GM21619 (cell line): ENCODE results near the gene RGS2.
A peak's percentile ranks its signal among the peaks of the same experiment; 100 is the strongest.

ENCODE experiments used
- ATAC-seq: cut with Tn5 transposase; IDR thresholded peaks from one replicate; pipeline ENCODE4 v1.9.1; 2021; ENCODE audit not compliant: unreplicated experiment

Gene RGS2, protein sequence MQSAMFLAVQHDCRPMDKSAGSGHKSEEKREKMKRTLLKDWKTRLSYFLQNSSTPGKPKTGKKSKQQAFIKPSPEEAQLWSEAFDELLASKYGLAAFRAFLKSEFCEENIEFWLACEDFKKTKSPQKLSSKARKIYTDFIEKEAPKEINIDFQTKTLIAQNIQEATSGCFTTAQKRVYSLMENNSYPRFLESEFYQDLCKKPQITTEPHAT

DNA sequence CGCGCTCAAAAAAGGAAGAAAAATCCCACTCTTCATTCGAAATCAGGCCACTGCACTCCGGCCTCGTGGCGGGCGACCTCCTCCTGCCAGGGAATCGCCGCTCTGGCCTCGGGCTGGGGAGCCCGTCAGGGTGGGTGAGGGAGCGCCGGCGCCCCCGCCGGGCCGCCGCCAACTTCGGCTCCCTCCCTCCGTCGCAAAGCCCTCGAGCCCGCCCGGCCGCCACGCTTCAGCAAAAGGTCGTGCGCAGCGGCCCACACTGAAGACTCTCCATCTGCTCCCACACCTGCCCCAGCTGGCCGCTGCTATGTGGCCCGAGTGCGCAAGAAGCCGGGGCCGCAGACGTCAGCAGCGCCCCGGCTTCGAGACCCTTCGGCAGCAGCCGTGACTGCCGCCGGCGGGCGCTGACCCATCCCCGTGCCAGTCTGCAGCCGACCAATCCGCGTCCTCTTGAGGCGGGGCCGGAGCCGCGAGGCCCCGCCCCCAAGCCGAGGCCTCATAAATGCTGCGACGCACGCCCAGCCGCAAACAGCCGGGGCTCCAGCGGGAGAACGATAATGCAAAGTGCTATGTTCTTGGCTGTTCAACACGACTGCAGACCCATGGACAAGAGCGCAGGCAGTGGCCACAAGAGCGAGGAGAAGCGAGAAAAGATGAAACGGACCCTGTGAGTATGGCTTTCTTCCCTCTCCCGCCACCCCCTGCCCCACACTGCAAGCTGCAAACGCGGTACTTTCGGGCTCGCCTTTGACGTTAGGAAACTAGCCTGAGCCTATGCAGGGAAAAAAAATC lies at the start of gene RGS2:
RGS2 (plus strand) TSS at position 522 of the 789 bp plus-strand sequence; CDS start at position 555, 33 bp downstream.
- ATAC-seq, result peak; percentile 82

DNA sequence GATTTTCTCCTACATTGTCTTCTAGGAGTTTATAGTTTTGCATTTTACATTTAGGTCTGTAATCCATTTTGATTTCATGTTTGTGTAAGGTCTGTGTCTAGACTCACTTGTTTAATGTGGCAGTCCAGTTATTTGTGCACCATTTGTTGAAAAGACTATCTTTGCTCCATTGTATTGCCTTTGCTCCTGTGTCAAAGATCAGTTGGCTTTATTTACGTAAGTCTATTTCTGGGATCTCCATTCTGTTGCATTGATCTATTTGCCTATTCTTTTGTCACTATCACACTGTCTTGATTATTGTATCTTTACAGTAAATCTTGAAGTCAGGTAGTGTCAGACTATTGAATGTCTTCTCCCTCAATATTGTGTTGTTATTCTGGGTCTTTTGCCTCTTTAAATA lies 49.7 kb upstream of the RGS2 start:
- no peak for ATAC-seq

DNA sequence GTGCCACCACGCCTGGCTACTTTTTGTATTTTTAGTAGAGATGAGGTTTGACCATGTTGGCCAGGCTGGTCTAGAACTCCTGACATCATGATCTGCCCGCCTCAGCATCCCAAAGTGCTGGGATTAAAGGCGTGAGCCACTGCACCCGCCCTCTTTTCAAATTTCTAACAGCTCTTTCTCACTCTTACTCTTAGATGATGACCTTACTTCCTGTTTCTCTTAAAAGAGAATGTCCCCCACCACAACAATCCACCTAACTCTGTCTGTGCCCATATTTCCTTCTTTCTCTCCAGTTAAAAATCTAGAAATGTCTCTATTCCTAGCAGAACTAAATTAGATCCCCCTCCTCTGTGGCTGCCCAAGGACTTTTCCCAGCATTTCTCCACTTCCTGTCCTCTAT lies 46.6 kb upstream of the RGS2 start:
- ATAC-seq, result no peak

DNA sequence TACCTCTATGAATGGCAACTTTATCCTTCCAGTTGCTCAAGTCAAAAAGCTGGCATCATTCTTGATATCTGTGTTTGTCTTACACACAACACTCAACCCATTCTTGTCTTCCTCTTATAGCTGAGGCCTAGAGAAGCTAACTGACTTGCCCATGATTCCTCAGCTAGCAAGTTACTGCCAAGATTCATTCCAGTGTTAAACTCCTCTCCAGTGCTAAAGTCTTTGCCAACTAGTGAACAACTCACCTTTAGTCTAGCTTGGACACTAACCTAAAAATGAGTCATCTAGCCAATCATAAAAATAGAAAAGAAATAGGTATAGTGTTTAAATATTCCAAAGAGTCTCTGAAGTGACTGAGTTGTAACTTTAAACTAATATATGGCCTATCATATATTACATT lies 45.6 kb upstream of the RGS2 start:
- ATAC-seq, result no peak

DNA sequence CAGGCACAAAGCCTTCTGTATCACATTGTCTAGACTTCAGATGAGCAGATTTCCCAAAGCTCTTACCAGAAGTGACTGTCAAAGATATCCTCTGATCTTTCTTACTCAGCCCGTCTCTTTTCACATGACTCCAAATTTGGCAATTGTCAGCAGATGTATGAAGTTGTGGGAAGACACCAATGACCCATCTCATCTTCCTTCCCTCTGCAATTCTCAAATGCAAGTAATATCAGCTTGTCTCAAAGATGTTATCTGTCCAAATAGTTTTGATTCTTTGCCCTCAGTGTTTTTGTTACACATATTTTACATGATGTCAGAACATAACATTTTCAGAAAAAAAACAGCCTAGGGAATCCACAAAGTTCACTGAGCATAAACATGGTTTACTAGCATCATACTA lies 45.1 kb upstream of the RGS2 start:
- no peak for ATAC-seq

DNA sequence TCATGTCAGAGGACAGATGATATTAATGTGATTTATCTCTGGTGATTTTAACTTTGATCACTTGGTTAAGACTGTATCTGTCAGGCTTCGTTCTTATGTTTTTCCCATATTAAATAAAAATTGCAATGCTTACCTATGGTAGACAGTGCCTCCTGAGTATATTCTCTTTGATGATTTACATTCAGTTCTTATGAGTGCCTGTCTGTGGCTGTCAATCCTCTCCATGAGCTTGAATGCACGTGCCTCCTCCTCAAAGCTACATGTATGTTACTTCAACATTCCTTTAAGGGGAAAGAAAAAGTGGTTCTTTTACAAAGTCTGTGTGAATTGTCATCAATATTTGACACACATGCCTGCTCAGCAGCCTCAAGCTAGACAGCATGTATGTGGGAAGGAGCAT lies 44.2 kb upstream of the RGS2 start:
- no peak for ATAC-seq

DNA sequence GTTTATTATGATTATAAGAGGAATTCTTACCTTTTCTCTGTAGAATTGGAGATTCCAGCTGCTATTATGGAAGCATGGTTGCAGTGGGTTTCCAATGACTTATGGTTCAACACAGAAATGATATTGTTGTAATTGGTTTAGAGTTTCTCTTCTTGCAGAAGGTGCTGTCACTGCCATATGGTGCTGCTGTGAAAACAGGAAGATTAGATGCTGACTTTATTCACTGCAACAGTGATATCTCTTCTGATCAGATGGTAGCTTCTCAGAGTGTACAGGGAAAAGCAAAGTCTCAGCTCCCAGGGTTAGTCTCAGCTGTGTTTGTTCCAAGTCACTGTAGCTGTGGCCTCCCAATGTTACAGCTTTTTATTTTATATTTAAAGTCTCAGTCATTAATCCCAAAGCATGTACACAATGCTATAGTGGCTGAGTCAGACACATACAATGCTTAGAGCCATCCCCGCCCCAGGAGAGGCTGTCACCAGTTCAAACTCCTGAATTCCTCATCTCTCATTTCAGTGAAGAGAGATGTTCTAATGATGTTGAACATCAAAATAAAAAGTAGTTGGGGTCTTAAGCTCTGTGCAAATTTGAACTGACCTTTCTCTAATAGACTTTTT lies 42.7 kb upstream of the RGS2 start:
- ATAC-seq, result no peak

DNA sequence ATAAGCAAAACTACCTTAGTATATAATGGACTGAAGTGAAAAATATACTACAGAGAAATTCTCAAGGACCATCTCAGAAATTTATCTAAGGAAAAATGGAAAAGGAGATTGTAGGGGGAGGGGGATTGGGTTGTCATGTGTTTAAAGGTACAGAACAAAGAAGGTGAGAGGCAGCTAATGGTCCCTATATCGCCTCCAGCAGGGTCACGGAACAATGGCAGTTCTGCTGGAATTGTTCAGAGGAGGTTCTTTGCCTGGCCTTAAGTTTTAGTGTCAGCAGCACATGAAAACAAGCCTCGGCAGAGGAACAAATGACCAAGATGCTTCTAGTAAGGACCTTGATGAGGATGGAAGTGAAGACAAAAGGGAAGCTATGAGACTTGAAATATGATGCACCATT lies 42.0 kb upstream of the RGS2 start:
- ATAC-seq, result no peak

DNA sequence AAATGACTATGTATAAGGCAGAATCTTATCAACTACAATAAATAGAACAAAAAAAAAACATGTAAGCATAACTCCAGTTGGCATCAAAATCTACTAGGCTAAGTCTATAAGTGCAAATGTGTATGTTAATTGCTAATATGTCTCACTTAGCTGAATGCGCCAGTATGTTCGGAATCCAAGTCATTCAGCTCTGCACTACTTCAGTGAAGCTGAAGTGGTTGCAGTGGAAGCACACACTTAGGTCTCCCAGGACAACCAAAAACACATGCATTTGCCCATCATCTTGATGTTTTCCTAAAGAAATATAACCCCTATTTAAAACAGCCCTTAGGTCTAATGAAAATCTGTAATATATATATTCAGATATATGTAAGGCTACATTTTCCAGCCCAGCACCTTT lies 41.0 kb upstream of the RGS2 start:
- no peak for ATAC-seq

DNA sequence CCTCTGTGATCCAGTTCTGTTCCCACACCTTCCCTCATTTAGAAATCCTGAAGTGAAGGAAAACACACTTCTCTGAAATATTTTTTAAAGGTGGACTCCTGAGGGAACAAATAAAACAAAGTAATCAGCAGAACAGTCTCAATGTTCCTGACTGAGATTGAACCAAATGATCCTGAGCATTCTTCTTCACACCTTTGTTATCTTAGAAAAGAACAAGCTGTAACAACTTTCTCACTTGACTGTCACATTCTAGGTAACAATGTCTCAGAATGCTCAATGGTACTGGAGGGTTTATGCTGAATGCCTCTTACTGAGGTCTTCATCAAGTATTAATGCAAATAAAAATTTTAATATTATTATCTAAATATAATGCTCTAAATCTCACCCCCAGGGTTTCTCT lies 40.4 kb upstream of the RGS2 start:
- ATAC-seq, result no peak

DNA sequence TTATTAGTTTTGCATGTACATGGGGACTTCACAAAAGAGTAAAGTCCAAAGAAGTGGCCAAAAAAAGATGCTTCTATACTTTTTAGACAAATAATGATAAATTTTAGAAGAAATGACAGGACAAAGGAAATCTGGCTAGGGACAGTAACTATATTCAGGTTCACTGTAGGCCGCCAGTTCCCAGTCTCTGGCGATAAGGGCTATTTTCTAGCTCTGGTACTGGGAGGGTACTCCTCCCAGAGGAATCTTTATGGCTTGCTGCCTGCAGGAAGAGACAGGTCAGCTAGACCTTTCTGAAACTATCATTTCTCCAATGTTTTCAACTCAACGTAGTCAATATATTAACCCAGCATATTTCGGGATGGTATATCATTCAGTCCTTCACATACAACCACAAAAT lies 37.5 kb upstream of the RGS2 start:
- ATAC-seq, result no peak

DNA sequence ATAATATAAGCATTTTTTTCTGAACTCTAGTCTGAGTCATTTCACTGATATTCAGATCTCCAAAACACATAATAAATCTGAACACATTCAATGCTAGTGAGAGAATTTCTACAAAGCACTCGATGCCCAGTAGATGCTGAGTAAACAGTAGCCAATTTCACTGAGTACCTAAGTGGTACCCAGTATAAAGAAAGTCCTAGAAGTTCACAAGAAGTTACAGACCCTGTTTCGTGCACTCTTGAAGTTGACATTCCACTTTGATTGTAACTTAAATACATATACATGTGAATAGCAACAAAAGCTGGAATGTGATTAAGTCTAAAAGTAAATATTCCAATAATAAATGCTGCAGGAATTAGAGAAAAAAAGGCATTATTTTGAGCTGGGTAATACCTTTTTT lies 33.2 kb upstream of the RGS2 start:
- no peak for ATAC-seq

DNA sequence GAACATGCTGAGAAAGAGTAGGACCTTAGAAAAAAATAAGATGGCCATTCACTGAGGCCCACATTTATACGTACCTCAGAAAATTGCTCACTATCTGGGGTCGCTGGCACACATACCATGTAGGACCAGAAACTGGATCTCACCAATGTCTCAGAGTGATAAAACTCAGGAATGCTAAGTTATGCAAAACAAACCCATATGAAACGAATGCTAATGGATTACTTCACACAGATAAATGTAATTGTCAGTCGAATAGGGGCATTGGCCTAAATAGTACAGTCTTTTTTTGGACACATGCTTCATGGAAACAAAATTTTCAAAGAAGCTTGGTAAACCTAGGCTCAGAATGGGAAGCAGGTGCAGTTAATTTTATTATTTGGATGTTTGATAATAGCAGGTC lies 32.6 kb upstream of the RGS2 start:
- no peak for ATAC-seq

DNA sequence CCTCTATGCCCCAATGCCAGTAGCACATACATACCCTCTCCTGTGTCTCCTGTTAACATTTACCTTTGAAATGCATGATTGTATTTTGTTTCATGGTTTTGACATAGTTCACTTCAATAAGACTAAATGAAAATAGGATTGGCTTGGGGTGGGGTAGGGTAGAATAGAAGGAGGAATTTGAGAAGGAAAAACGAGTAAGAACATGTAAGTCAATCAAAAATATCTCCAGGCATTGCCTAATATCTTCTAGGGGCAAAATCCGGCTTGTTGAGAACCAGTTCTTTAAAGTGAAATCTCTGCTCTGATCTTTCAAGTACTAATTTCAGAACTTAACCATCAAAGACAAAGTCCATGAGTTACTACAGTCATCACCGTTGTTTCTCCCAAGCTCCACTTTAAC lies 31.8 kb upstream of the RGS2 start:
- ATAC-seq, result no peak

DNA sequence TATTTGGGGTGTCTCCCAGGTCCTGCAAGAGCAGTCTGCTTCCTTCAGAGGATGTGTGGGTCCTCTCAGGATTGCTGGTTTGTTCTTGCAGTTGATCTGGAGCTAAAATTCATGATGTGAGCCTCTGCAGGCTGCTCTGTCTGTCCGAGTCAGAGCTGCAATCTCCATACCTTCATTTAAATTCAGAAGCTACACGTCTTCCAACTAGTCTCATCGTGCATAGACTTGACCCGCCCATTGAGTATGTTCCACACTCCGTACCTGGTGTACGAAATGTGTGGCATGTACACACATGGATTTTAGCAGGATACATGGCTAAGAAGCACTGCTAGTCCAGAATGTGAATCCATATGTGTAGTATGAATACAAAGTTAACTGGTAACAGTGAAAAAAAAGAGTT lies 25.0 kb upstream of the RGS2 start:
- ATAC-seq, result no peak

DNA sequence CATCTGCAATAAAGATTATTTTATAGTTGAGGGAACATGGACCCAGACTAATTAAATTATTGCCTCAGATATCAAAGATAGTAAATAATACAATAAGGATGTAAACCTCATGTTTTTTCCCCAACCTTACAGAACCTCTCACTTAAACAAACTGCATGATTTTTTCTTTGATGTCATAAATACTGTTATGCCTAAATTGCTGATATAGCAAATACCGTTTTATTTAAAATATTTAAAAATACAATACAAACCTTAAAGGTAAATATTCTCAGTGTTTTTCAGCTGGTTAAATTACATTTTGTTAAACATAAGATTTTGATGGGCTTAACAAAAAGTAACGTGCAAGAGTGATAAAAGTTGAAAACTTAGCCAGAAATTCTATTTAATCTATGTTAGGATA lies 24.4 kb upstream of the RGS2 start:
- ATAC-seq, result no peak

DNA sequence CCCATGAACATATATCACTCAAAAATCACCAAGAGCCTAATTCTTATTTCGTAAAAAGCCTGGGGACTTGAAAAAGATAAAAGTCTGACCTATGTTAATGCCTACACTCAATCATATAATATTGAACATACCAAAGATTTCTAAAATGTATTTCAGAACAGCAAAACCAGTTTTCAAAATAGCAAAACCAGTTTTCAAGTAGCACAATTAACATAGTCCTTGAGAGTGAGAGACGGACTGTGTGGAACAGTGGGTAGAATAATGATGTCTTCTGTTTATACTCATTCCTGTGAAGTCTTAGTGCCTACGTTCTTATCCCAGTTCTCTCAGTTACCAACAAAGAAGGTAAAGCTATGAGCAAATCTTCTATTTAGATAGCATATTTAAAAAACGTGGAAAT lies 22.3 kb upstream of the RGS2 start:
- ATAC-seq, result no peak

DNA sequence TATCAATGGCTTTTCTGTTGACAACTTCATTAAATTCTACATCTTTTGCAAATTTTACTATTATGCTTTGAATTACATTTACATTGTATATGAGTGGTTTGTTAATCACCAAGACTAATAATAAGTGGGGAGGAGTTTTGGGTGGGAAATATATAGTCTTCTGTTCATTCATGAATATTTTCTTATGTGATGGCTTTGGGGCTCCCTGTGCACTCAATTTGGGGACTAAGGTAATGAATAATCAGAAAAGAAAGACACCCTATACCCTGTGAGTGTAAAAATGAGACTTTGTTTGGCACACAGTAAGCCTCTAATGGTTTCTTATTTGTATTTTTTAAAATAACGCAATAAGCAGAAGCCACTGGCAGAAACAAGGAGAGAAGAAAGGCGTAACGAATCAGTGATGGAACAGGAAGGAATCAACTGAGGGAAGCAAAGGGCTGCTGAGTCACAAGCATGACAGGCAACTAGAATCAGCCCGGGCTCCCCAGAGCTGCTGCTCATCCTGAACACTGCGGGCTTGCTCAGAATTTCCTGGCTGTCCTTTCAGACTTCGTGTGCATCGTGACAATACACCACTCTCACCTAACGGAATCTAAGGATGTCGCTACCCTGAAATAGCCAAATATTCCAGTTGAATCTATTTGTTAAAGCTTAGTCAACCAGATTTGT lies 20.8 kb upstream of the RGS2 start:
- ATAC-seq, result no peak

DNA sequence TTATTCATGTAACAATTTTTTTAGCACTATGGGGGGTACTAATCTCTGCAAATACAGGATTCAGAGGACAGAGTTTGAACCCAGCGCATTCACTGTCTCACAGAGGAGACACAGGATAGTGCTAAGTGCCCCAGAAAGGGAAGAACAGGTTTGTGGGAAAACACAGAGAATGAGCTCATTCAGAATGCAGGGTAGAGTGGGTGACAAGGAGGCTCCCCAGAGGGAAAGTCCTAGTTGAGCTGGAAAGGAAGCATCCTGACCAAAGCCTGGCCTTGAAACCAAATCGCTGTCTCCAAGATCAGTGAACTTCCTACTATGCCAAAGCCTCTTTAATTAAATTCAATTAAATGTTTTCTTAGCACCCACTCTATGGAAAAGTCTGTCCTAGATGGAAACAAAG lies 19.0 kb upstream of the RGS2 start:
- no peak for ATAC-seq

DNA sequence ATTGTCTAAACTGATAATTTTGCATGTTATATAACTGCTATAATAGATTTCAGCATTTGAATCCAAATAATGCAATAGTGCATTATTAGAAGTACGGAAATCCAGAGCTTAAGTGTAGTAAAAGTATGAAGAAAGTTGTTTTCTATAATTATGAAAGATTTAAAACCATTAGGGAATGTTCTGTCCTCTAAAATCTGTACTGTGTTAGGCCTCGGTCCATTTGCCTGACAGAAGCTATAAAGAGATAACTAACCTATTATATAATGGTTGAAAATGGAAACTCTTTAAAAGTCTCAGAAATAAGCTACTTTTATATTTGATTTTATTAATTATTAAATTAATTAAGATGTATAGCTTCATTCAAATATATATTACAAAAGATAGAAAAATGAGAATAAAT lies 16.2 kb upstream of the RGS2 start:
- ATAC-seq, result no peak

DNA sequence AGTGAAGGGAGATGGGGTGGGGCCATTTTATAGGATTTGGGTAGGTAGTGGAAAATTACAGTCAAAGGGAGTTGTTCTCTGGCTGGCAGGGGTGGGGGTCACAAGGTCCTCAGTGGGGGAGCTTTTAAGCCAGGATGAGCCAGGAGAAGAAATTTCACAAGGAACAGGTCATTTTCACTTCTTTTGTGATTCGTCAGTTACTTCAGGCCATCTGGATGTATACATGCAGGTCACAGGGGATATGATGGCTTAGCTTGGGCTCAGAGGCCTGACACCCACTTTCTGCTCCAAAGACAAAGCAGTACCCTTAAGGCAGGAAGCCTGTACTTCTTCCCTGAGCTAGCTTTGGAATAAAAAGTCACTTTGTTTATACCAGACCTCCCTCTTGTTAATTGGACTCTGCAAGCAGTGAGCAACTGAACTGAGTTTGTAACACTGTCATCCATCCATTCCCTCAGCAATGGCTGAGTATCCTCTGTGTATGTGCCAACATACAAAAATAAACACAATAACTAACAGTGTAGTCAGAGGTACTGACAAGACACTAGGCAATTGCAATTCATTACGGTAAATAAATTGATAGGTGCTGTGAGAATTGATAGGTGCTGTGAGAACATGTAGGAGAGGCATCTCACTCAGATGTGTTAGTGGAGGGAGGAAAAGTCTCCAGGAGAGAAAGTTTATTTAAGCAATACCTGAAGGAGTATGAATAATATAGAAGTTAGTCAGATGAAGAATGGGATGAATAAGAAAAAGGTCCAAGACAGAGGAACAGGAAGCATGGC lies 14.7 kb upstream of the RGS2 start:
- ATAC-seq, result no peak
